CD4-positive, alpha-beta T cell treated with Interleukin-6 for 4 hours (primary cell): ENCODE measurements around the gene LRRC8A.
A peak's percentile ranks its signal among the peaks of the same experiment; 100 is the strongest.

Experiments used
- DNase-seq: peaks from one replicate; pipeline ENCODE4 v3.0.0-alpha.2; 2020; ENCODE audit warnings: mixed read lengths

LRRC8A gene

GRCh38 chr9:128902351-128903078 lies 20.6 kb downstream of the LRRC8A start:
- peak; percentile 94 for DNase-seq

DNA sequence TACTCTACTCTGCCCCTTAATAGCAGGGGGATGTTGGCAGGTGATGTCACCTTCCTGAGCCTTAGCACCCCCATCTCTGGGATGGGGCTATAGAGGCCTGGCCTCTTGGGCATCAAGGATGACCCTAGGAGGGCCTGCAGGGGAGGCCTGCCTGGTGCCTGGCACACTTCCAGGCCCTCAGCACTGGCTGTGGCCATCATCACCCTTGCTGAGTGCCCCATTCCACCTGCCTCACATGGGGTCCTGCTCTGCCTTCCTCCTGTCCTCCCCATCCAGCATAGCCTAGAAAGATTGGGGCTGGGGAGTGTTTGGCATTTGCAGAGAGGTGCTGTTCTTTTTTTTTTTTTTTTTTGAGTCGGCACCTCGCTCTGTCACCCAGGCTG lies 21.1 kb downstream of the LRRC8A start:
- no peak for DNase-seq

DNA sequence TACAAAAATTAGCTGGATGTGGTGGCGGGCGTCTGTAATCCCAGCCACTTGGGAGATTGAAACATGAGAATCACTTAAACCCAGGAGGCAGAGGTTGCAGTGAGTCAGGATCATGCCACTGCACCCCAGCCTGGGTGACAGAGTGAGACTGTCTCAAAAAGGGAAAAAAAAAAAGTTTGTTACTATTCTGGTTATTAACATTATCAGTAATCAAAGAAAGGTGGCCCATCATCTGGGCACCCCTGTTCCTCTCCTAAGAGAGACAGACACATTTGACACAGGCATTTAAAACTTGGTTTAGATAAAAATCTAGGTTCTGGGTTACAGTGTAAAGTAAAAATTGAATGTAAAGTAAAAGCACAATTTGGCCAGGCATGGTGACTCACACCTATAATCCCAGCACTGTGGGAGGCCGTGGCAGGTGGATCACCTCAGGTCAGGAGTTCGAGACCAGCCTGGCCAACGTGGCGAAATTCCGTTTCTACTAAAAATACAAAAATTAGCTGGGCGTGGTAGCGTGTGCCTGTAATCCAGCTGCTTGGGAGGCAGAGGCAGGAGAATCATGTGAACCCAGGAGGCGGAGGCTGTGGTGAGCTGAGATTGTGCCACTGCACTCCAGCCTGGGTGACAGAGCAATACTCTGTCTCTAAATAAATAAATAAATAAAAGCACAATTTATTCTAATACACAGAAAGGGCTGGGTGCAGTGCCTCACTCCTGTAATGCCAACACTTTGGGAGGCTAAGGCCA lies 22.1 kb downstream of the LRRC8A start:
- DNase-seq = peak; percentile 28

GRCh38 chr9:128905964-128906363 lies 24.0 kb downstream of the LRRC8A start:
- no peak for DNase-seq

DNA sequence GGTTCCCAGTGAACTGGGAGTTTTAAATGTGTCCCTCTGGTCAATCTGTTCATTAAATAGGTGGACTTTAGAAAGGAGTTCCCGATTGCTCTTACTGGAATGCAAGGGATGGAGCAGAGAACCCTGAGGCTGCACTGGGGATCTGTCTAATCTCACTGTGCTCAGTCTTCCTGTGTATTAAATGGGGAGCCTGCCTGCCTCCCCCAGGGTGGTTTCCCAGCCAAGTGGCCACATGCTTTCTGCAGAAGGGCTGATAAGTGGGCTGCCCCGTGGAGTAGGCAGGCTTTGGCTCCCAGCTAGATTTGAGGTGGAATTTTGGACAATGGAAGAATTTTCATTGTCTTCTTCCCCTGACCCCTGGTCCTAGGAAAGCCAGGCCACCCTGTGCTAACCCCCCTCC lies 24.8 kb downstream of the LRRC8A start:
- DNase-seq = no peak

GRCh38 chr9:128908372-128908771 lies 26.4 kb downstream of the LRRC8A start:
- no peak for DNase-seq

GRCh38 chr9:128909859-128910258 lies 27.9 kb downstream of the LRRC8A start:
- DNase-seq = no peak

DNA sequence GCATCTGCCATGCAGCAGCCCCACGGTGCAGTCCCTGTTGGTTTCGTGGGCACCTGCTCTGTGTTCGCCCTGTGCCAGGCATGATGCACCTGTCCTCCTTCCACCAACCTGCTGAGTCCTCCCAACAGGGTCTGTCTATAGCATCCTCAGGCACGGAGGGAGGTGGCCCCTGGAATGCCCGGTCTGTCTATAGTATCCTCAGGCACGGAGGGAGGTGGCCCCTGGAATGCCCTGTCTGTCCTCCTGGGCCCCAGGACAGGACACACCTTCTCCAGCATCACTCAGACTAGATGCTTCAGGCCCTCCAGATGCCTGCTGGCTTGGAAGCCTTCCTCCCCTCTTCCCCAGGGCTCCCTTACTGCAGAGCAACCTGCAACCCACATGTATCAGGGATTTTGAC lies 29.0 kb downstream of the LRRC8A start:
- DNase-seq = no peak

GRCh38 chr9:128911529-128912035 lies 29.6 kb downstream of the LRRC8A start:
- no peak for DNase-seq

GRCh38 chr9:128912270-128912853 lies 30.4 kb downstream of the LRRC8A start:
- DNase-seq = no peak

DNA sequence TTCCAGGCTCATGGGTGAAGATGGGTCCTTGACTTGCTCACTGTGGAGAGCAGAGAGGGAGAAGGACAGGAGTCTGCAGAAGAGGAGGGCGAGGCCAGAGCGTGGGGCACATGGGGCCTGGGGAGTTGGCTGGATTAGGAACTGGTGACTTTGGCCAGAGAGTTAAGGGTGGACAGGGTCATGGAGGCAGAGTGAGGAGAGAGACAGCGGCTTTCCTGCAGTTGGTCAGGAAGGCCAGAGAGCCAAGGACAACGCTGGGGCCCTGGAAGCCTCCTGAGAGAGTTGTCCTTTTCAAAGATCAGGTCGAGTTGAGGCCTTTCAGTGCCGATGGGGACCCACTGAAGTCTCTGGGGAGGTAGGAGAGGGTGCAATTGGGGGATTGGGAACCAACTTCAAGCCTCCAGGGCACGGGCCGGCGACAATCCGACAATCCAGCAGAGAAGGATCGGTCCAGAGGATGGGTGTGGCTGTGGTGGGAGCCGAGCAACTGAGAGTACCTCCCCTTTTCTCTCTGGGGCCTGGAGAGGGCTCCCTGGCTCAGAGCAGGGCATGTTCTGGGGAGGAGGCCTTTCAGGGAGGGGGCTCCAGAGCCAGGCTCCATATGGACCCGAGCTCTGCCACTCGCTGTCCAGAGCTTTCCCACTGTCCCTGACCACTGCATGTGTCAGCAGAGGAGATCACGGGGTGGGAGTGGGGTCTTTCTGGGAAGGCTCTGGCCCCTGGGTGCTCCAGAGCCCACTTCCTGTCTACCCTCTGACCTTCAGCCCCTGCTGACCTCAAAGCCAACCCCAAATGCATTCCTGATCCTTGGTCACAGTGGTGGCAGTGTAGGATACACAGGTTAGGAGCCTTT lies 31.3 kb downstream of the LRRC8A start:
- no peak for DNase-seq

- DNase-seq = no peak
Measured at GRCh38 chr9:128913995-128914772, 32.3 kb downstream of the LRRC8A start.

DNA sequence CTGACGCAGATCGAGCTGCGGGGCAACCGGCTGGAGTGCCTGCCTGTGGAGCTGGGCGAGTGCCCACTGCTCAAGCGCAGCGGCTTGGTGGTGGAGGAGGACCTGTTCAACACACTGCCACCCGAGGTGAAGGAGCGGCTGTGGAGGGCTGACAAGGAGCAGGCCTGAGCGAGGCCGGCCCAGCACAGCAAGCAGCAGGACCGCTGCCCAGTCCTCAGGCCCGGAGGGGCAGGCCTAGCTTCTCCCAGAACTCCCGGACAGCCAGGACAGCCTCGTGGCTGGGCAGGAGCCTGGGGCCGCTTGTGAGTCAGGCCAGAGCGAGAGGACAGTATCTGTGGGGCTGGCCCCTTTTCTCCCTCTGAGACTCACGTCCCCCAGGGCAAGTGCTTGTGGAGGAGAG lies 34.3 kb downstream of the LRRC8A start:
- no peak for DNase-seq

DNA sequence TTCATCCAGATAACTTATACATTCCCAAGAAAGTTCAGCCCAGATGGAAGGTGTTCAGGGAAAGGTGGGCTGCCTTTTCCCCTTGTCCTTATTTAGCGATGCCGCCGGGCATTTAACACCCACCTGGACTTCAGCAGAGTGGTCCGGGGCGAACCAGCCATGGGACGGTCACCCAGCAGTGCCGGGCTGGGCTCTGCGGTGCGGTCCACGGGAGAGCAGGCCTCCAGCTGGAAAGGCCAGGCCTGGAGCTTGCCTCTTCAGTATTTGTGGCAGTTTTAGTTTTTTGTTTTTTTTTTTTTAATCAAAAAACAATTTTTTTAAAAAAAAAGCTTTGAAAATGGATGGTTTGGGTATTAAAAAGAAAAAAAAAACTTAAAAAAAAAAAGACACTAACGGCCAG lies 34.8 kb downstream of the LRRC8A start:
- no peak for DNase-seq

DNA sequence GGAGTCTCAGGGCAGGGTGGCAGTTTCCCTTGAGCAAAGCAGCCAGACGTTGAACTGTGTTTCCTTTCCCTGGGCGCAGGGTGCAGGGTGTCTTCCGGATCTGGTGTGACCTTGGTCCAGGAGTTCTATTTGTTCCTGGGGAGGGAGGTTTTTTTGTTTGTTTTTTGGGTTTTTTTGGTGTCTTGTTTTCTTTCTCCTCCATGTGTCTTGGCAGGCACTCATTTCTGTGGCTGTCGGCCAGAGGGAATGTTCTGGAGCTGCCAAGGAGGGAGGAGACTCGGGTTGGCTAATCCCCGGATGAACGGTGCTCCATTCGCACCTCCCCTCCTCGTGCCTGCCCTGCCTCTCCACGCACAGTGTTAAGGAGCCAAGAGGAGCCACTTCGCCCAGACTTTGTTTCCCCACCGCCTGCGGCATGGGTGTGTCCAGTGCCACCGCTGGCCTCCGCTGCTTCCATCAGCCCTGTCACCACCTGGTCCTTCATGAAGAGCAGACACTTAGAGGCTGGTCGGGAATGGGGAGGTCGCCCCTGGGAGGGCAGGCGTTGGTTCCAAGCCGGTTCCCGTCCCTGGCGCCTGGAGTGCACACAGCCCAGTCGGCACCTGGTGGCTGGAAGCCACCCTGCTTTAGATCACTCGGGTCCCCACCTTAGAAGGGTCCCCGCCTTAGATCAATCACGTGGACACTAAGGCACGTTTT lies 35.4 kb downstream of the LRRC8A start:
- no peak for DNase-seq

DNA sequence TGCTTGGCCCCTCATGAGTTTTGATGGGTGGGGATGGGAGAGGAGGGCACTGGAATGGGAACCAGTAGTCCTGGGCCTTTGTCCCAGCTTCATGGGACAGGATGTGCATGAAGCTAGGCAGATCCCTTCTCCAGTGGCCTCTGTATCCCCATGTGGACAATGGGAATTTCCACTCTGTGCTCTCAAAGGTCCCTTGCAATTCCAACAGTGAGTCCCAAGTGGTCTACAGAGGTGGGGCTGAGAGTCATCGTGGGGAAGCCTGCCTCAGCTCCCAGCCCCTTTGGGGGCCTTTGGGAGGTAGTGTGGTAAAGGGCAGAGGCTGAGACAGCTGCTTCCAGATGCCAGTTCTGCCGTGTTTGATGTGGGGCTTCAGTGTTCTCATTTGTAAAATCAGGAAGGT lies 37.0 kb downstream of the LRRC8A start:
- DNase-seq = no peak

GRCh38 chr9:128919402-128920089 lies 37.6 kb downstream of the LRRC8A start:
- DNase-seq = no peak

DNA sequence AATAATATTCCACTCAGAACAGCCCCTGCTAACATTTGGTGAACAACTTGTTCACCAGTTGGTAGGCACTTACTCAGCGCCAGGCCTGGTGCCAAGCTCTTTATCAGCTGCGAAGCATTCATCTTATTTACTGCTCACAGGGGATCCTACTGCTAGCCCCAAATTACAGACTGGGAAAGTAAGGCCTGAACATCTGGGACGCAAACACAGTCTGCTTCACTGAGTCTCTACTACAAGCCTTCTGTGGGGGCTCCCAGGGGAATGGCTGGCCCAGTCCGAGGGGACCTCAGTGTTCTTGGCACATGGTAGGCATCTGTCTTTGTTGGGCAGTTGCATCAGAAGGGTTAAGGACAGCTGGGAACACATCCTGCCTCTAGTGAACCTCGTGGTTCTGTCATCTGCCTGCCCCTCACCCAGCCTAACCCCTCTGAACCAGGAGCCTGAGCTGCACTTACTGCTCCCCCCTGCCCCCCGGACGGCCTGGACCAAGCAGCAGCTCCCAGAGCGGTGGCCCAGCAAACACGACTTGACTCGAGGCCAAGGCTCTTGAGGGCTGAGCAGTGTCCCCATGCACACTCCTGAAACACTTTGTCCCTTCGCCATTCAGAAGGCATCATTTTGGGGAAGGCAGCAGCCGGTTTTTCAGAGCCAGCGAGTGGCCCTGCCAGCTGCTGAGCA lies 38.6 kb downstream of the LRRC8A start, which contains the start of gene PHYHD1:
Gene PHYHD1, plus strand, starts transcription at position 602 of the 678 bp plus-strand sequence. CDS start 1,342 bp downstream, outside the sequence.
- no peak for DNase-seq

GRCh38 chr9:128921881-128922763 lies 40.2 kb downstream of the LRRC8A start:
- no peak for DNase-seq
